Activated CD4-positive, alpha-beta T cell treated with anti-CD3 and anti-CD28 coated beads for 1 hour (primary cell): ENCODE results near the gene CRAT.

Source experiments
- DNase-seq: peaks from one replicate; pipeline ENCODE4 v3.0.0-alpha.2; 2020

The CRAT gene

GRCh38 chr9:129108805-129109536 is 1.6 kb downstream of the CRAT start:
- DNase-seq = no peak

GRCh38 chr9:129108083-129108804 is 2.3 kb downstream of the CRAT start:
- no peak for DNase-seq

- no peak for DNase-seq
These were observed 2.9 kb downstream of the CRAT start for GRCh38 chr9:129107651-129108050.

GRCh38 chr9:129105857-129106694 is 4.5 kb downstream of the CRAT start:
- no peak for DNase-seq

GRCh38 chr9:129104051-129104450 is 6.5 kb downstream of the CRAT start:
- DNase-seq = no peak

GRCh38 chr9:129103595-129103965 is 7.0 kb downstream of the CRAT start:
- DNase-seq = no peak

GRCh38 chr9:129102791-129103594 is 7.6 kb downstream of the CRAT start:
- no peak for DNase-seq

- no peak for DNase-seq
These were observed 8.5 kb downstream of the CRAT start for GRCh38 chr9:129102095-129102525.

- no peak for DNase-seq
These were observed 9.3 kb downstream of the CRAT start for GRCh38 chr9:129101279-129101678.

- DNase-seq = no peak
These were observed 10.0 kb downstream of the CRAT start for GRCh38 chr9:129100383-129101169.

GRCh38 chr9:129098328-129098727 is 12.3 kb downstream of the CRAT start:
- DNase-seq = no peak

GRCh38 chr9:129097671-129098306 is 12.8 kb downstream of the CRAT start:
- DNase-seq = no peak

- DNase-seq = no peak
These were observed 14.7 kb downstream of the CRAT start for GRCh38 chr9:129095908-129096307.

- no peak for DNase-seq
These were observed 15.4 kb downstream of the CRAT start for GRCh38 chr9:129095170-129095667.

GRCh38 chr9:129094387-129095169 is 16.0 kb downstream of the CRAT start:
- no peak for DNase-seq

- DNase-seq = no peak
These were observed 16.8 kb downstream of the CRAT start for GRCh38 chr9:129093602-129094386.

- DNase-seq = no peak
These were observed 21.3 kb downstream of the CRAT start for GRCh38 chr9:129089246-129089645.

- no peak for DNase-seq
These were observed 26.5 kb downstream of the CRAT start for GRCh38 chr9:129084087-129084486.

- no peak for DNase-seq
These were observed 29.1 kb downstream of the CRAT start for GRCh38 chr9:129081388-129081904.
